Karpas-422 (cell line): ENCODE results near the gene MAPKAPK2. TPM values are rescaled to one million over a fixed set of nuclear protein-coding genes. Genes with fewer than 3 reads are reported as not detected.

Experiments used
- DNase-seq: peaks from one replicate; pipeline ENCODE4 v3.0.0-alpha.2; 2015
- H2AFZ ChIP-seq: fragments of 200-600 bp; sonication (generic); 2 replicates; pipeline ENCODE4 v1.6.1; 2014; ENCODE audit warnings: antibody characterized with exemption, low read length, mixed read lengths
- H3K27ac ChIP-seq: fragments of 200-600 bp; sonication (generic); 2 replicates; pipeline ENCODE4 v1.5.1; 2014; ENCODE audit warnings: mild to moderate bottlenecking, low read length, moderate library complexity
- H3K27me3 ChIP-seq: fragments of 200-600 bp; sonication (generic); 2 replicates; pipeline ENCODE4 v1.6.1; 2014; ENCODE audit warnings: low read length, mixed read lengths
- H3K36me3 ChIP-seq: fragments of 200-600 bp; sonication (generic); 2 replicates; pipeline ENCODE4 v1.6.1; 2014; ENCODE audit warnings: low read length, mixed read lengths; ENCODE audit not compliant: insufficient read depth
- H3K4me1 ChIP-seq: fragments of 200-600 bp; sonication (generic); 2 replicates; pipeline ENCODE4 v1.6.1; 2014; ENCODE audit warnings: mild to moderate bottlenecking, low read length, mixed read lengths
- H3K4me2 ChIP-seq: fragments of 200-600 bp; sonication (generic); 2 replicates; pipeline ENCODE4 v1.6.1; 2014; ENCODE audit warnings: low read length, low read depth, mild to moderate bottlenecking; ENCODE audit not compliant: poor library complexity, severe bottlenecking
- H3K4me3 ChIP-seq: fragments of 200-600 bp; sonication (generic); 2 replicates; pipeline ENCODE4 v1.5.1; 2014; ENCODE audit warnings: mild to moderate bottlenecking, antibody characterized with exemption, low read length, mixed read lengths
- H3K79me2 ChIP-seq: fragments of 200-600 bp; sonication (generic); 2 replicates; pipeline ENCODE4 v1.6.1; 2014; ENCODE audit warnings: mild to moderate bottlenecking, low read length, mixed read lengths
- H3K9ac ChIP-seq: fragments of 200-600 bp; sonication (generic); 2 replicates; pipeline ENCODE4 v1.6.0; 2014; ENCODE audit warnings: low read length
- H3K9me2 ChIP-seq: fragments of 200-600 bp; sonication (generic), shearing (Covaris generic); replicated peaks from 2 replicates; pipeline ENCODE4 v1.6.0; 2014; ENCODE audit warnings: mild to moderate bottlenecking, low read length, moderate library complexity; ENCODE audit not compliant: insufficient read depth
- H3K9me3 ChIP-seq: fragments of 300-700, 200-600 bp; sonication (generic); 2 replicates; pipeline ENCODE4 v1.6.1; 2014; ENCODE audit warnings: low read length, mixed read lengths
- H4K20me1 ChIP-seq: fragments of 200-600 bp; sonication (generic); 2 replicates; pipeline ENCODE4 v1.6.1; 2014; ENCODE audit warnings: mild to moderate bottlenecking, antibody characterized with exemption, low read length, low read depth; ENCODE audit not compliant: insufficient read depth
- total RNA-seq: library from RNA; depleted of rRNA; stranded (reverse); fragments of >200 nt; shearing (Covaris generic); gene quantifications from 2 replicates; pipeline ENCODE4 v1.2.3, GENCODE V29; 2014; ENCODE audit warnings: low replicate concordance

MAPKAPK2 gene
- total RNA-seq, 1 experiment from 2014 or later: 19.8 TPM

GRCh38 chr1:206717674-206717989 is 32.9 kb downstream of the MAPKAPK2 start:
- no peaks in the 10 kb centered on the region for H3K4me1 ChIP-seq
- H3K79me2 ChIP-seq: no peaks in the 10 kb centered on the region
- H3K27ac ChIP-seq: no peak overlapping the region
- H3K36me3 ChIP-seq: no peaks in the 10 kb centered on the region
- no peak overlapping the region for H3K9ac ChIP-seq
- no peak for DNase-seq
- no peaks in the 10 kb centered on the region for H3K9me3 ChIP-seq
- H3K9me2 ChIP-seq: no peaks in the 10 kb centered on the region
- no peaks in the 10 kb centered on the region for H3K27me3 ChIP-seq
- no peak overlapping the region for H3K4me3 ChIP-seq
- no peak overlapping the region for H2AFZ ChIP-seq
- H3K4me2 ChIP-seq: no peak overlapping the region
- peaks cover 63% of the 10 kb centered on the region for H4K20me1 ChIP-seq

- H2AFZ ChIP-seq: no peak overlapping the region
- H3K36me3 ChIP-seq: no peaks in the 10 kb centered on the region
- DNase-seq: no peak
- no peaks in the 10 kb centered on the region for H3K27me3 ChIP-seq
- no peak overlapping the region for H3K9ac ChIP-seq
- H3K4me2 ChIP-seq: no peak overlapping the region
- peaks cover 75% of the 10 kb centered on the region for H4K20me1 ChIP-seq
- H3K27ac ChIP-seq: no peak overlapping the region
- H3K4me1 ChIP-seq: no peaks in the 10 kb centered on the region
- H3K79me2 ChIP-seq: no peaks in the 10 kb centered on the region
- H3K4me3 ChIP-seq: no peak overlapping the region
- no peaks in the 10 kb centered on the region for H3K9me2 ChIP-seq
- no peaks in the 10 kb centered on the region for H3K9me3 ChIP-seq
Observed at GRCh38 chr1:206719169-206719839, 34.6 kb downstream of the MAPKAPK2 start.

GRCh38 chr1:206721454-206721853 is 36.7 kb downstream of the MAPKAPK2 start:
- DNase-seq: no peak

GRCh38 chr1:206722751-206723461 is 38.2 kb downstream of the MAPKAPK2 start:
- Histone ChIP-seq H3K27ac (no peak overlapping the region), H3K79me2 (no peaks in the 10 kb centered on the region), H4K20me1 (peaks cover 76% of the 10 kb centered on the region), H2AFZ (no peak overlapping the region), H3K9me2 (no peaks in the 10 kb centered on the region), H3K27me3 (no peaks in the 10 kb centered on the region), H3K4me2 (no peak overlapping the region), H3K9ac (no peak overlapping the region), H3K36me3 (no peaks in the 10 kb centered on the region), H3K4me3 (no peak overlapping the region), H3K4me1 (peaks cover 3% of the 10 kb centered on the region; the same call in 1 of the 2 replicates), H3K9me3 (no peaks in the 10 kb centered on the region)
- no peak for DNase-seq

More at GRCh38 chr1:206721454-206721853, 36.7 kb downstream of the MAPKAPK2 start:
- H3K9me3 ChIP-seq: no peaks in the 10 kb centered on the region
- no peaks in the 10 kb centered on the region for H3K36me3 ChIP-seq
- H3K4me1 ChIP-seq: peaks cover 3% of the 10 kb centered on the region; the same call in 1 of the 2 replicates
- no peak overlapping the region for H3K4me2 ChIP-seq
- H3K79me2 ChIP-seq: no peaks in the 10 kb centered on the region
- peaks cover 74% of the 10 kb centered on the region for H4K20me1 ChIP-seq
- H3K27me3 ChIP-seq: no peaks in the 10 kb centered on the region
- no peak overlapping the region for H3K27ac ChIP-seq
- no peak overlapping the region for H2AFZ ChIP-seq
- no peaks in the 10 kb centered on the region for H3K9me2 ChIP-seq
- H3K9ac ChIP-seq: no peak overlapping the region
- no peak overlapping the region for H3K4me3 ChIP-seq

GRCh38 chr1:206723462-206723804 is 38.7 kb downstream of the MAPKAPK2 start:
- H4K20me1 ChIP-seq: peaks cover 78% of the 10 kb centered on the region
- no peak for DNase-seq
- H3K4me3 ChIP-seq: no peak overlapping the region
- peaks cover 3% of the 10 kb centered on the region; the same call in 1 of the 2 replicates for H3K4me1 ChIP-seq
- H3K36me3 ChIP-seq: no peaks in the 10 kb centered on the region
- no peaks in the 10 kb centered on the region for H3K9me2 ChIP-seq
- H3K79me2 ChIP-seq: no peaks in the 10 kb centered on the region
- H3K27me3 ChIP-seq: no peaks in the 10 kb centered on the region
- H3K4me2 ChIP-seq: no peak overlapping the region
- H2AFZ ChIP-seq: no peak overlapping the region
- no peaks in the 10 kb centered on the region for H3K9me3 ChIP-seq
- no peak overlapping the region for H3K9ac ChIP-seq
- H3K27ac ChIP-seq: no peak overlapping the region

GRCh38 chr1:206723805-206724472 is 39.2 kb downstream of the MAPKAPK2 start:
- no peaks in the 10 kb centered on the region for H3K9me2 ChIP-seq
- no peak for DNase-seq
- H3K27me3 ChIP-seq: no peaks in the 10 kb centered on the region
- no peak overlapping the region for H3K9ac ChIP-seq
- peaks cover 3% of the 10 kb centered on the region; the same call in 1 of the 2 replicates for H3K4me1 ChIP-seq
- H3K79me2 ChIP-seq: no peaks in the 10 kb centered on the region
- H4K20me1 ChIP-seq: peaks cover 78% of the 10 kb centered on the region
- H3K9me3 ChIP-seq: no peaks in the 10 kb centered on the region
- no peak overlapping the region for H3K4me2 ChIP-seq
- H3K36me3 ChIP-seq: no peaks in the 10 kb centered on the region
- H3K27ac ChIP-seq: no peak overlapping the region
- no peak overlapping the region for H3K4me3 ChIP-seq
- no peak overlapping the region for H2AFZ ChIP-seq

- no peaks in the 10 kb centered on the region for H3K36me3 ChIP-seq
- no peaks in the 10 kb centered on the region for H3K27me3 ChIP-seq
- no peak overlapping the region for H3K4me3 ChIP-seq
- H3K9me2 ChIP-seq: no peaks in the 10 kb centered on the region
- H3K9me3 ChIP-seq: no peaks in the 10 kb centered on the region
- peaks cover 3% of the 10 kb centered on the region; the same call in 1 of the 2 replicates for H3K4me1 ChIP-seq
- H3K27ac ChIP-seq: no peak overlapping the region
- peak; percentile 81 for DNase-seq
- H3K4me2 ChIP-seq: no peak overlapping the region
- no peak overlapping the region for H2AFZ ChIP-seq
- no peak overlapping the region for H3K9ac ChIP-seq
- peaks cover 64% of the 10 kb centered on the region for H4K20me1 ChIP-seq
- no peaks in the 10 kb centered on the region for H3K79me2 ChIP-seq
Observed at GRCh38 chr1:206725109-206725963, 40.6 kb downstream of the MAPKAPK2 start.
